GM23338 (cell line): ENCODE measurements around the gene DLK1. TPM values are rescaled to one million over a fixed set of nuclear protein-coding genes. Genes with fewer than 3 reads are reported as not detected.

Source experiments
- ATAC-seq: fragments of 200-7000 bp; cut with Tn5 transposase; 3 replicates; pipeline ENCODE4 v1.9.1; 2020
- DNase-seq: peaks from one replicate; pipeline ENCODE4 v3.0.0-alpha.2; 2015; ENCODE audit warnings: low spot score
- H2AFZ ChIP-seq: fragments of 200-600 bp; sonication (generic); 2 replicates; pipeline ENCODE4 v1.8.0; 2016; ENCODE audit warnings: antibody characterized with exemption, mild to moderate bottlenecking, moderate library complexity
- H3F3A ChIP-seq: fragments of 200-600 bp; sonication (generic); replicated peaks from 2 replicates; pipeline ENCODE4 v1.8.0; 2017; ENCODE audit warnings: antibody characterized with exemption, mixed run types, low read depth
- H3K27ac ChIP-seq: fragments of 200-600 bp; sonication (generic); 2 replicates; pipeline ENCODE4 v1.6.1; 2016; ENCODE audit warnings: low read depth
- H3K27me3 ChIP-seq: fragments of 200-600 bp; sonication (generic); 2 replicates; pipeline ENCODE4 v1.8.0; 2016; ENCODE audit warnings: mild to moderate bottlenecking, mixed run types, moderate library complexity; ENCODE audit not compliant: insufficient read depth
- H3K36me3 ChIP-seq: fragments of 200-600 bp; sonication (generic); 2 replicates; pipeline ENCODE4 v1.8.0; 2016; ENCODE audit warnings: mild to moderate bottlenecking; ENCODE audit not compliant: insufficient read depth
- H3K4me1 ChIP-seq: fragments of 200-600 bp; sonication (generic); 2 replicates; pipeline ENCODE4 v1.8.0; 2016; ENCODE audit warnings: mild to moderate bottlenecking, moderate library complexity; ENCODE audit not compliant: insufficient read depth
- H3K4me2 ChIP-seq: fragments of 200-600 bp; sonication (generic); 2 replicates; pipeline ENCODE4 v1.7.1; 2017; ENCODE audit warnings: mixed run types
- H3K4me3 ChIP-seq: fragments of 200-600 bp; sonication (generic); 2 replicates; pipeline ENCODE4 v1.6.1; 2016; ENCODE audit warnings: mixed run types
- H3K79me2 ChIP-seq: fragments of 200-600 bp; sonication (generic); replicated peaks from 2 replicates; pipeline ENCODE4 v1.8.0; 2017; ENCODE audit warnings: mild to moderate bottlenecking; ENCODE audit not compliant: insufficient read depth
- H3K9me2 ChIP-seq: fragments of 200-600 bp; sonication (generic); 2 replicates; pipeline ENCODE4 v1.8.0; 2017; ENCODE audit not compliant: insufficient read depth
- H4K20me1 ChIP-seq: fragments of 200-600 bp; sonication (generic); replicated peaks from 2 replicates; pipeline ENCODE4 v1.8.0; 2017; ENCODE audit warnings: mild to moderate bottlenecking; ENCODE audit not compliant: insufficient read depth
- H3K27ac Mint-ChIP-seq: 2 replicates; pipeline ENCODE4 v1.8.0; 2020; ENCODE audit warnings: inconsistent platforms, mild to moderate bottlenecking, moderate library complexity, mixed read lengths
- H3K27me3 Mint-ChIP-seq: 3 replicates; pipeline ENCODE4 v1.8.0; 2022; ENCODE audit warnings: low read depth, mild to moderate bottlenecking, moderate library complexity, mixed read lengths, inconsistent platforms; ENCODE audit not compliant: insufficient read depth, poor library complexity
- H3K36me3 Mint-ChIP-seq: 3 replicates; pipeline ENCODE4 v1.8.0; 2021; ENCODE audit warnings: low read depth, mild to moderate bottlenecking, inconsistent platforms, moderate library complexity, mixed read lengths
- H3K4me1 Mint-ChIP-seq: 3 replicates; pipeline ENCODE4 v1.8.0; 2020; ENCODE audit warnings: mild to moderate bottlenecking, inconsistent platforms, mixed read lengths
- H3K4me3 Mint-ChIP-seq: 3 replicates; pipeline ENCODE4 v1.8.0; 2021; ENCODE audit warnings: moderate library complexity, mild to moderate bottlenecking, inconsistent platforms, mixed read lengths
- H3K9me3 Mint-ChIP-seq: 3 replicates; pipeline ENCODE4 v1.8.0; 2020; ENCODE audit warnings: moderate library complexity, mild to moderate bottlenecking, inconsistent platforms, mixed read lengths
- CREB1 ChIP-seq: fragments of 250-450 bp; sonication (Bioruptor Pico); IDR thresholded peaks from 2 replicates; pipeline ENCODE4 v1.5.0; 2020; ENCODE audit warnings: low read depth, mild to moderate bottlenecking, moderate library complexity
- CTCF ChIP-seq, 2 experiments: fragments of 200-600 bp in 1 of 2; sonication (generic) in 1 of 2; conservative IDR thresholded peaks; 2 replicates each; pipeline versions ENCODE4 v1.5.1 to v1.6.1; 2016 to 2017; ENCODE audit warnings: antibody characterized with exemption in 2 of 2, low read depth in 2 of 2, mild to moderate bottlenecking in 2 of 2, moderate library complexity in 1 of 2
- ETS1 ChIP-seq: IDR thresholded peaks from 2 replicates; pipeline ENCODE4 v1.6.1; 2016; ENCODE audit warnings: antibody characterized with exemption
- EZH2 ChIP-seq: fragments of 200-600 bp; sonication (generic); IDR thresholded peaks from one replicate; pipeline ENCODE4 v1.8.0; 2017; ENCODE audit warnings: antibody characterized with exemption, mild to moderate bottlenecking, low read depth; ENCODE audit not compliant: unreplicated experiment
- EZH2phosphoT487 ChIP-seq: fragments of 200-600 bp; sonication (generic); IDR thresholded peaks from one replicate; pipeline ENCODE4 v1.8.1; 2018; ENCODE audit warnings: antibody characterized with exemption; ENCODE audit not compliant: unreplicated experiment
- JUNB ChIP-seq: IDR thresholded peaks from one replicate; pipeline ENCODE4 v1.6.1; 2016; ENCODE audit warnings: antibody characterized with exemption; ENCODE audit not compliant: unreplicated experiment
- NANOG ChIP-seq: IDR thresholded peaks from 2 replicates; pipeline ENCODE4 v1.6.1; 2016; ENCODE audit warnings: antibody characterized with exemption, borderline replicate concordance
- POLR2AphosphoS5 ChIP-seq: IDR thresholded peaks from 2 replicates; pipeline ENCODE4 v1.6.1; 2016; ENCODE audit warnings: antibody characterized with exemption, low read depth
- REST ChIP-seq: IDR thresholded peaks from one replicate; pipeline ENCODE4 v1.6.1; 2018; ENCODE audit warnings: antibody characterized with exemption; ENCODE audit not compliant: unreplicated experiment
- STAT1 ChIP-seq: IDR thresholded peaks from one replicate; pipeline ENCODE4 v1.6.1; 2016; ENCODE audit warnings: antibody characterized with exemption; ENCODE audit not compliant: unreplicated experiment
- ZNF114 ChIP-seq: fragments of 250-450 bp; sonication (Bioruptor Pico); IDR thresholded peaks from 2 replicates; pipeline ENCODE4 v1.5.0; 2020; ENCODE audit warnings: mild to moderate bottlenecking, moderate library complexity
- ZNF331 ChIP-seq: fragments of 250-450 bp; sonication (Bioruptor Pico); IDR thresholded peaks from 2 replicates; pipeline ENCODE4 v1.5.0; 2020; ENCODE audit warnings: low read depth, mild to moderate bottlenecking, moderate library complexity
- polyA plus RNA-seq: library from polyadenylated mRNA; unstranded; fragments of >200 nt; fragmentation: Nextera tagmentation; extraction: Ambion mirVana; gene quantifications from 2 replicates; pipeline ENCODE4 v1.2.1, GENCODE V29; 2016
- total RNA-seq: library from RNA; depleted of rRNA; stranded (reverse); fragments of >200 nt; shearing (Covaris generic); gene quantifications from 2 replicates; pipeline ENCODE4 v1.2.3, GENCODE V29; 2014

The DLK1 gene
- total and polyA plus RNA-seq, 2 experiments from 2014 or later: 1.1 to 1.2 TPM

- DNase-seq (no peak), ATAC-seq (no peak)
- Histone ChIP-seq H3K4me2 (no peak overlapping the region), H3F3A (no peaks in the 10 kb centered on the region), H2AFZ (no peak overlapping the region), H3K36me3 (no peaks in the 10 kb centered on the region), H4K20me1 (no peaks in the 10 kb centered on the region), H3K79me2 (no peaks in the 10 kb centered on the region), H3K27ac (no peak overlapping the region), H3K4me3 (no peak overlapping the region), H3K9me2 (no peaks in the 10 kb centered on the region), H3K27me3 (no peaks in the 10 kb centered on the region), H3K4me1 (no peaks in the 10 kb centered on the region)
- no peak for TF ChIP-seq ZNF114 (CRISPR knock-in tag)
- TF ChIP-seq CTCF (conservative IDR thresholded peaks at IDR 0.05; ENCODE audit: low read depth in 2 of 2): no peak
- Mint-ChIP-seq H3K27me3 (peaks cover under 1% of the 10 kb centered on the region), H3K4me3 (no peak overlapping the region), H3K27ac (no peak overlapping the region), H3K4me1 (no peaks in the 10 kb centered on the region), H3K9me3 (no peaks in the 10 kb centered on the region; the same call in 2 of the 3 replicates), H3K36me3 (no peaks in the 10 kb centered on the region)
Observed at GRCh38 chr14:100746326-100746725, 19.6 kb downstream of the DLK1 start.

GRCh38 chr14:100747021-100747586 is 20.4 kb downstream of the DLK1 start:
- Histone ChIP-seq H3K4me1 (no peaks in the 10 kb centered on the region), H3K36me3 (no peaks in the 10 kb centered on the region), H4K20me1 (no peaks in the 10 kb centered on the region), H2AFZ (no peak overlapping the region), H3K27me3 (no peaks in the 10 kb centered on the region), H3K27ac (no peak overlapping the region), H3K4me3 (no peak overlapping the region), H3K4me2 (no peak overlapping the region), H3K79me2 (no peaks in the 10 kb centered on the region), H3F3A (no peaks in the 10 kb centered on the region), H3K9me2 (no peaks in the 10 kb centered on the region)
- Mint-ChIP-seq H3K36me3 (no peaks in the 10 kb centered on the region), H3K4me1 (no peaks in the 10 kb centered on the region), H3K9me3 (no peaks in the 10 kb centered on the region; the same call in 2 of the 3 replicates), H3K4me3 (no peak overlapping the region), H3K27me3 (peaks cover 4% of the 10 kb centered on the region), H3K27ac (no peak overlapping the region)
- DNase-seq (no peak), ATAC-seq (no peak)
- TF ChIP-seq POLR2AphosphoS5 (no peak), CREB1 (no peak), JUNB (no peak), CTCF (conservative IDR thresholded peaks at IDR 0.05; ENCODE audit: low read depth in 2 of 2) (no peak), EZH2phosphoT487 (no peak), ETS1 (no peak), STAT1 (no peak), REST (no peak), NANOG (no peak), EZH2 (no peak), ZNF331 (CRISPR knock-in tag) (no peak), ZNF114 (CRISPR knock-in tag) (no peak)
